GM06990 (cell line): ENCODE results near the gene MIP.
A peak's percentile ranks its signal among the peaks of the same experiment; 100 is the strongest.

Experiments used
- DNase-seq: peaks from one replicate; pipeline ENCODE4 v3.0.0-alpha.2; 2011; ENCODE audit not compliant: insufficient read length; ENCODE audit errors: extremely low read depth
- H3K27me3 ChIP-seq: replicated peaks from 2 replicates; pipeline ENCODE4 v1.6.0; 2011; ENCODE audit warnings: low read length; ENCODE audit not compliant: control insufficient read depth, insufficient read depth
- H3K36me3 ChIP-seq: 2 replicates; pipeline ENCODE4 v1.5.1; 2011; ENCODE audit warnings: low read length; ENCODE audit not compliant: control insufficient read depth, insufficient read depth
- H3K4me3 ChIP-seq: replicated peaks from 2 replicates; pipeline ENCODE4 v1.5.1; 2011; ENCODE audit warnings: low read depth, mild to moderate bottlenecking, control low read depth, low read length
- CTCF ChIP-seq: IDR thresholded peaks from 2 replicates; pipeline ENCODE4 v1.5.1; 2011; ENCODE audit warnings: low read length, control low read depth, mild to moderate bottlenecking, inconsistent platforms; ENCODE audit not compliant: insufficient read depth, poor library complexity, severe bottlenecking

MIP gene

GRCh38 chr12:56488041-56488955, 33.8 kb upstream of the MIP start, which contains the start of gene GLS2:
Gene GLS2, minus strand, starts transcription at chr12:56488161. Its CDS starts 43 bp downstream, at chr12:56488118.
- DNase-seq, result peak; percentile 72
- TF ChIP-seq CTCF, result no peak
- H3K4me3 ChIP-seq, result peak within 1 kb of the TSS; percentile 68
- H3K27me3 ChIP-seq, result no peaks in the 10 kb centered on the region
- H3K36me3 ChIP-seq, result no peaks in the 10 kb centered on the region

GRCh38 chr12:56487448-56488040, 33.1 kb upstream of the MIP start:
- no peaks in the 10 kb centered on the region for H3K27me3 ChIP-seq
- TF ChIP-seq CTCF, result no peak
- DNase-seq, result peak; percentile 47
- H3K4me3 ChIP-seq, result peak overlapping the region; percentile 68
- H3K36me3 ChIP-seq, result no peaks in the 10 kb centered on the region

GRCh38 chr12:56486694-56487093, 32.2 kb upstream of the MIP start:
- no peak for TF ChIP-seq CTCF
- Histone ChIP-seq H3K4me3 (no peak overlapping the region), H3K36me3 (no peaks in the 10 kb centered on the region), H3K27me3 (no peaks in the 10 kb centered on the region)
- no peak for DNase-seq

- no peak for TF ChIP-seq CTCF
- no peaks in the 10 kb centered on the region for H3K27me3 ChIP-seq
- DNase-seq, result no peak
- no peak overlapping the region for H3K4me3 ChIP-seq
- no peaks in the 10 kb centered on the region for H3K36me3 ChIP-seq
Observed at GRCh38 chr12:56484566-56484965, 30.1 kb upstream of the MIP start.

- Histone ChIP-seq H3K27me3 (no peaks in the 10 kb centered on the region), H3K36me3 (peaks cover 1% of the 10 kb centered on the region; the same call in 1 of the 2 replicates), H3K4me3 (no peak overlapping the region)
- TF ChIP-seq CTCF, result no peak
- DNase-seq, result no peak
Observed at GRCh38 chr12:56479625-56480024, 25.2 kb upstream of the MIP start.
